Activated CD4-positive, alpha-beta T cell treated with anti-CD3 and anti-CD28 coated beads for 24 hours (primary cell): ENCODE data around the gene TMEM203.

Source experiments
- DNase-seq, 2 donors: peaks; one replicate each; pipeline ENCODE4 v3.0.0-alpha.2; 2020; ENCODE audit warnings: low read depth in 2 of 2

The TMEM203 gene

GRCh38 chr9:137230705-137231371 is 25.4 kb upstream of the TMEM203 start, which contains the start of gene SLC34A3:
Gene SLC34A3, plus strand, starts transcription at chr9:137230901. Its CDS starts 802 bp downstream, at chr9:137231703.
- DNase-seq = no peak

- no peak for DNase-seq
Measured at GRCh38 chr9:137229903-137230704, 24.7 kb upstream of the TMEM203 start.

GRCh38 chr9:137228968-137229896 is 23.8 kb upstream of the TMEM203 start:
- DNase-seq = no peak

- DNase-seq = no peak
Measured at GRCh38 chr9:137228506-137228967, 23.1 kb upstream of the TMEM203 start.

GRCh38 chr9:137227853-137228505 is 22.5 kb upstream of the TMEM203 start:
- no peak for DNase-seq

GRCh38 chr9:137227054-137227852 is 21.8 kb upstream of the TMEM203 start, which contains the start of gene RNF224:
Gene RNF224, plus strand, starts transcription at chr9:137227502. Its CDS starts 834 bp downstream, at chr9:137228336.
- DNase-seq = peak; percentile 67 to 74

GRCh38 chr9:137226338-137227053 is 21.0 kb upstream of the TMEM203 start:
- no peak for DNase-seq

- DNase-seq = no peak
Measured at GRCh38 chr9:137225699-137226331, 20.4 kb upstream of the TMEM203 start.

GRCh38 chr9:137224830-137225694 is 19.6 kb upstream of the TMEM203 start, which contains the start of gene CYSRT1:
Gene CYSRT1, plus strand, starts transcription at chr9:137225174. Its CDS starts 448 bp downstream, at chr9:137225622.
- DNase-seq = no peak

- peak; percentile 96 to 98 for DNase-seq
Measured at GRCh38 chr9:137223078-137223970, 17.9 kb upstream of the TMEM203 start.

GRCh38 chr9:137222190-137223077 is 17.0 kb upstream of the TMEM203 start, which contains the start of gene RNF208:
Gene RNF208, minus strand, starts transcription at chr9:137222240. Its CDS starts 1,028 bp downstream, at chr9:137221212.
- DNase-seq = no peak

- no peak for DNase-seq
Measured at GRCh38 chr9:137221506-137222111, 16.2 kb upstream of the TMEM203 start.

GRCh38 chr9:137221095-137221505 is 15.7 kb upstream of the TMEM203 start:
- no peak for DNase-seq

GRCh38 chr9:137220317-137221094 is 15.1 kb upstream of the TMEM203 start:
- DNase-seq = no peak
